Activated CD4-positive, alpha-beta T cell treated with anti-CD3 and anti-CD28 coated beads, Interleukin-2, Interleukin-4, amounts not matched to agents 100 ng/mL and 50 ng/mL, durations not matched to agents 16 hours and 8 hours (primary cell): Measurements from ENCODE around the gene DNAAF1.
"Not testable (repeated sequence)": the region's sequence is repeated elsewhere in the genome, so short reads cannot be mapped to it uniquely, and the experiment has no call there.

Experiments
- DNase-seq: peaks from one replicate; pipeline ENCODE4 v3.0.0-alpha.2; 2020; ENCODE audit warnings: low spot score

Gene DNAAF1

DNA sequence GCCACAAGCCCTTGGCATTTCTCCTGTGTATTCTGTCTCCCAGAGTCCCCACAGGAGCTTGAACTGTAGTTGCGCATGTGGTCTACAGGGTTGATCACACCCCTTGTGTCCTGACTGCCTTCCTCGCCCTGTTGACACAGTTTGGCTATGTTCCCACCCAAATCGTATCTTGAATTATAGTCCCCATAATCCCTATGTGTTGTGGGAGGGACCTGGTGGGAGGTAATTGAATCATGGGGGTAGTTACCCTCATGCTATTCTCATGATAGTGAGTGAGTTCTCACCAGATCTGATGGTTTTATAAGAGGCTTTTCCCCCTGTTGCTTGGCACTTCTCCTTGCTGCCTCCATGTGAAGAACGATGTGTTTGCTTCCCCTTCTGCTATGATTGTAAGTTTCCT is 67.0 kb downstream of the DNAAF1 start:
- DNase-seq = no peak

DNA sequence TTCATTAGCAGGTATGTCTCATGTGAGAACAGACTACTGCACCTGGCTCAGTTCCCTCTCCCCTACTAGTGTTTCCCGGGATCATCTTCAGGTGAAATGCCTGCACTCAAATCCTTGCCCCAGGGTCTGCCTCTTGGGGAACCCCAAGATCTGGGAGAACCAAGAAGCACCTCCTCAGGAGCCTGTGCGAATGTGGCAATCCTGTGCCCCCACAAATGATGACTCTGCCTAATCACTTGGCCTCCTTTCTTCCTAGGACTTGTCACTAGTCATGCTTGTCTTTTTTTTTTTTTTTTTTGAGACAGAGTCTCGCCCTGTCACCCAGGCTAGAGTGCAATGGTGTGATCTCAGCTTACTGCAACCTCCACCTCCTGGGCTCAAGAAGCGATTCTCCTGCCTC is 67.5 kb downstream of the DNAAF1 start:
- DNase-seq = no peak

DNA sequence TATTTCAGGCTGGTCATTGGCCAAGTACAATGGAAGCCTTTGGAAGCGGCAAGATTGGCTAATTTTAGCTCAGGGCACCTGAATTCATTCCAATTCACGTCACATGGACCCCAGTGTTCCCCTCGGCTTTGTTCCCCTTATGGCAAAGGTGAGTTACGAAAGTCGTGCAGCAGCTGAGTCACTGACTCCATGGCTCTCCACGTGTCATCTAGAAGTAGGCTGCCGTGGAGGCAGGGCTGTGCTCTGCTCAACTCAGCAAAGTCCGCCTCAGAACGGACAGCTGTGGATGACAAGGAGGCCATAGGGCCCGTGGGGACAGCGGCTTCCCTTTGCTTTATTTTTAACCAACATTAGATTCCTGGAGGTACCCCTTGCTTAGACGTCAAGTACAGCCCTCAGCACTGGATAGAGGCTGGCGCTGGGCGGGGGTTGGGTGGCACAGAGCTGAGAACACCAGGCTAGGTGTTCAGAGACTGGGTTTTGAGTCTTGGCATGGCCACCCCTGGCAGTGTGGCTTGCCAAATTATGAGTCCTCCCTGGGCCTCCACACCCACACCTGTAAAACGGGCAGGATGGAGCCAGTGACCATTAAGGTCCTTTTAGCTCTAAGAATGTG is 69.5 kb downstream of the DNAAF1 start:
- DNase-seq = no peak

DNA sequence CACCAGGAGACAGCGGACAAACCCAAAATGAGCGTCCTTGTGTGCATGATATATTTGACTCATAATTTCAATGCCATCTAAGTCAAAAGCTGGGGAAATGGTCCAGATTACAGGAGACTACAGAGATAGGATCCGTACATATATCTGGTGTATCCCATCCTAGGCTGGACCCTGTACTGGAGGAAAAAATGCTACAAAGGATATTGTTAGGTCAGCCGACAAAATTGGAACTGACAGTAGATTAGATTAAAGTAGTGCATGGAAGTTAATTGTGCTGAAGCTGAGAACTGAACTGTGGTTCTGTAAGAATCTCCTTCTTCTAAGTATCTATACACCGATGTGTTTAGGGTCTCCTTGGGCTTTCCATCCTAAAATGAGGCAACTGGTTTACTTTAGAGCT is 70.4 kb downstream of the DNAAF1 start:
- no peak for DNase-seq

DNA sequence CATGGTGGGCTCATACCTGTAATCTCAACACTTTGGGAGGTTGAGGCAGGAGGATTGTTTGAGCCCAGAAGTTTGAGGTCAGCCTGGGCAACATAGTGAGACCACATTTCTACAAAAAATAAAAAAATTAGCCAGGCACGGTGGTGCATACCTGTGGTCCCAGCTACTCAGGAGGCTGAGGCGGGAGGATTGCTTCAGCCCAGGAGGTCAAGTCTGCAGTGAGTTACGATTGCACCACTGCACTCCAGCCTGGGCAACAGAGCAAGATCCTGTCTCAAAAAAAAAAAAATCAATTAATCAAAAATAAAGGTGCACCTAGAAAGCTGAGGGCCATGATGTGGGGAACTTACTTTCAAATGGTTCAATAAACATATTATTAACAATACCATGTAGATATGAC is 71.0 kb downstream of the DNAAF1 start:
- DNase-seq = not testable (repeated sequence)

DNA sequence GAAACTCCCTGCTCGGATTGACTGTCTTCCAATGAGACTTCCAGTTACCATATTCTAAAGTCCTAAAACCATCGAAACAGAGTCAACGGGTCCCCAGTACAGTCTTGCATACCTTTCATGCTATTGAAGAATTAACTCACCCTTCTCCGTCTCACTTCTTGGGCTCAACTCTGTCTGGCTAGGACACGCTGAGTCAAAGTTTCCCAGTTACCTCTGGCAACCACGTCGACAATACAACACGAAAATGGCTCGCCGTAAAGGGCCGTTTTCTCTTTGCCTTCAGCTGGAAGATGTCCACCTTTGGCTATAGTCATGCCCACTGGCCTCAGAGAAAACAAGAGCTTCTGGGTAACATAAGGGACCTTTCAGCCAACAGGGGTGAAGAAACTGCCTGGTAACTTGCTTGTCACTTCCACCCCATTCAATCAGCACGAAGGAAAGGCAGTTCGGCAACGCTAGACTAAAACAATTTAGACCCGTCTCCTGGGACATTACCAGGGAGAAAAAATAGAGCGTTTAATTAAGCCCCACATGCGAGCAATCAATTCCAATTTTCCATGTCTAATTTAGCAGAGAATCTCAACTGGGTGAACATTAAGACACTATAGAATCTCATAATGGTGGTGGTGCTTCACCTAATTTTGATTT is 73.2 kb downstream of the DNAAF1 start:
- DNase-seq = no peak

DNA sequence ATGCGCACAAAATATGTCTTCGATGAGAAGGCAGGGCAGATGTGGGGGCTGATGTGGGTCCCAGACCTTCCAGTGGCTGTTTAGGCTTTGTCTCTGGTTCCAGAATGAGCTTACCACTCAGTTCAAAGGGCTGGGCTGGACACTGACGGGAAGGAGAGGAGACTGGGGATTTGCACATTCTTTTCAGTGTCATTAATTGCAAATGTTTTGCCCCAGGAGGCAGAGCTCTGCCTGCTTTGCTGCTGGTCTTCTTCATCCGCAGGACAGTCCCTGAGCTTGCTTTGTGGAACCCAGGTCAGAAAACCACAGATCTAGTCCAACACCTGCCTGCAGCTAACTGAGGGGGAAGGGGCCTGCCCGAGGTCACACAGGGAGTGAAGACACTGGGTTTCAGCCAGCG is 73.8 kb downstream of the DNAAF1 start:
- DNase-seq = no peak

DNA sequence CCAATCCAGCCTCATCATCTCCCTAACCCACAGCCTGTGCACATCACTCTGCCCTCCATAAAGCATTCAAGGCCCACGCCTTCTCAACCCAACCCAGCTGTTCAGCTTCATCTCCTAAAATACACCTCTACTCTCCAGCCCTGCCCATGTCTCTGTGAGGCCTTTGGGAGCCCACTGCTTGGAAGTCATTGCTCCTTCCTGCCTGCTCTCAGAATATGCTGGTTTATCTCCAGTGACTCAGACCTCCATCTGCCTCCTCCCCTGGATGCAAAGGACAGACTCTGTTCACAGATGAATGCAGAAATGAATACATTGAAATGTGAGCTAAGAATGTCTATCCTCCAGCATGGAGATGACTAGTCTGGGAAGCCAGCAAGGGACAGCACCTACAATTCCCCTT is 75.7 kb downstream of the DNAAF1 start:
- DNase-seq = no peak

DNA sequence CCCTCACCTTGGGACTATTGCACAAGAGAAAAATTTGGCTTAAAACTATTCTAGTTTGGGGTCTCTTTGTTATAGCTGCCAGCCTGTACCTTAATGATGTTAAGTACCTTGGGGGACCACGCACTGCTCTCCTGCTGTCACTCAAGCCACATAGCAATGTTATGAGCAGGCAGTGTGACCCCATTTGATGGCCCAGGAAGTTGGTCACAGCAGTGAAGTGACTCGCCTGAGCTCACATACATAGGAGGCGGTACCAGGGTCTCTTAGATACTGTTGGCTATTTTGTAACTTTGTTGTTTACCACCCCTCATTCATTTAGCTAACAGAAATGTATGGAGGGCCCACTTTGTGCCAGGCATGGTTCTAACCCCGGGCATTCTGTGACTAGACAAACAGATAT is 78.3 kb downstream of the DNAAF1 start:
- no peak for DNase-seq

DNA sequence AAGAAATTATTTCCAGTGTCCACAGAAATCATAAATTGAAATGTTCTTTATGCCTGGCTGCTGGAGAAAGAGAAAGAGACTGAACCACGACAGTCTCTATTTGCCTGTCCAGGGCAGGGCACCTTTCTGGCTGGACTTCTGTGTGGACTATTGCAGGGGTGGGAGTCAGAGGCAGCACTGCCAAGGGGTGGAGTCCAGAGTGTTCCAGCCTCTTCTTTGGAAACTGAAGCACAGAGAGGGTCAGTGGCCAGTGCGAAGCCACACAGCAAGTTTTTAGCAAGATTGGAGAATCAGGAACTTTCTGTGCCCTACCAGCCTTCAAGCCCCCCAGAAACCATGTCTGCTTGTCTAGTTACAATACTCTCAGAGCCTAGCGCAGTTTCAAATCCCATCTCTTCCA is 79.4 kb downstream of the DNAAF1 start:
- no peak for DNase-seq

DNA sequence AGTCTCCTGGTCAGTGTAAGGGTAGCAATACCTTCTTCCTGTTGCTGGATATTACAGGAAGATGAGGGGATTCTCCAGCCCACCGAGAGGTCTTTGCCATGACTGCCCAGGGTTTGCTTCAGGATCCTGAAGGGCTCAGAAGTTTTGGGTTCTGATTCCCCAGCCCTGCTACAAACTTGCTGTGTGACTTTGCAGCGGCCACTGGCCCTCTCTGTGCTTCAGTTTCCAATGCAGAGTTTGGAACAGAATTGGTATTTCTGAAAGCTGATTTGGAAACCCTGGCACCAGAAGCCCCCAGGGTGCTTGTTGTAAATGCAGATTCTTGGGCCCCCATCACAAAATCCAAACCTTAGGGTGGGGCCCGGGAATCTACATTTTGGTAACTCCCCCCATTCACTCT is 80.0 kb downstream of the DNAAF1 start:
- no peak for DNase-seq

DNA sequence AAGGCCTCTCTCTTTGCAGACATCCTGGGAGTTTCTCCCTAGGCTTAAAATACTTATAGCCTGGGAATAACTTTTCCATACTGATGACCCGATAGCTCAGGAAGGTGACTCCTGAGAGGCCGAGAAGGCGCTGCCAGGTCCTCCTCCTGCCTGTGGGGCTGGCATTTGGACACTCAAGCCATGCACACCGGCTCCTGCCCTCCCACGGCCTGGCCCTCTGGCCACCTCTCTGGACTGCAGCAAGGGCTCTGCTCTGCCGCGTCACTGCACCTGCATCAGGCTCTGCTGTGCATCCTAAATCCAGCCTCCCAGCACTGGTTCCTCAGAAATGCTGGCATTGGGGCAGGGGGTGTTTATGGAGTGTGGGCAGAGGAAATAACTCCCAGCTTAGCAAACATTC is 80.5 kb downstream of the DNAAF1 start:
- DNase-seq = no peak

DNA sequence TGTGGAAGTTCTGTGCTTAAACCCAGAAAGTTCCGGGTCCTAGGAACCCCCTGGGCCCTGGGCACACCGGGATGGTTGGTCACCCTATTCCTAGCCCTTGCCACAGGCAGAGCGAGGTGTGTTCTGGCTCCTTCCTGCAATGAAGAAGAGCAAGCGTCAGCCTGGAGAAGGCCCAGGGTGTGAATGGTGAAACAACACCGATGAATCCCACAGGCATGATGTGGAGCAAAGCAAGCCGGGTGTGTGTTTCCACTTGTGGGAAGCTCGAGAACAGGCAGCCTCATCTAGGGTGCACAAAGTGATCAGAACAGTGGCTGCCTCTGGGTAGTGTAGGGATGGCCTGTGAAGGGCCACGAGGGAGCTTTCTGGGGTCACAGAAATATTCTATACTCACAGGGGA is 80.9 kb downstream of the DNAAF1 start:
- DNase-seq = no peak
